H1 (cell line): ENCODE results near the gene POU2F1. TPM values are rescaled to one million over a fixed set of nuclear protein-coding genes. Genes with fewer than 3 reads are reported as not detected.

Experiments used
- ASH2L ChIP-seq: fragments of 200-600, 300-600 bp; sonication (generic); IDR thresholded peaks from one replicate; pipeline ENCODE4 v1.7.1; 2017; ENCODE audit warnings: low read length
- CHD1 ChIP-seq: IDR thresholded peaks from 2 replicates; pipeline ENCODE4 v1.6.1; 2012; ENCODE audit warnings: low read depth, low read length, improper control_type of control experiment
- CTBP2 ChIP-seq: IDR thresholded peaks from 2 replicates; pipeline ENCODE4 v1.7.0; 2011; ENCODE audit warnings: borderline replicate concordance, mild to moderate bottlenecking, moderate library complexity, mixed read lengths, low read length; ENCODE audit not compliant: insufficient read depth, insufficient read length
- KDM5A ChIP-seq: fragments of 200-600 bp; IDR thresholded peaks from 2 replicates; pipeline ENCODE4 v1.7.1; 2012; ENCODE audit warnings: mild to moderate bottlenecking, low read length, inconsistent platforms, mixed read lengths
- NRF1 ChIP-seq: IDR thresholded peaks from 2 replicates; pipeline ENCODE4 v1.6.1; 2011; ENCODE audit warnings: mild to moderate bottlenecking, low read depth, low read length, improper control_type of control experiment
- PHF8 ChIP-seq: fragments of 200-600 bp; sonication (generic); conservative IDR thresholded peaks from 2 replicates; pipeline ENCODE4 v1.7.1; 2012; ENCODE audit warnings: low read depth, mild to moderate bottlenecking, inconsistent platforms, low read length, moderate library complexity
- POU5F1 ChIP-seq: IDR thresholded peaks from 2 replicates; pipeline ENCODE4 v1.6.1; 2011; ENCODE audit warnings: low read depth, mild to moderate bottlenecking, low read length, moderate library complexity
- RBBP5 ChIP-seq: IDR thresholded peaks from 2 replicates; pipeline ENCODE4 v1.7.1; 2012; ENCODE audit warnings: low read depth, mild to moderate bottlenecking, inconsistent platforms, low read length, moderate library complexity, borderline replicate concordance
- SIRT6 ChIP-seq: IDR thresholded peaks from one replicate; pipeline ENCODE4 v1.7.1; 2012; ENCODE audit warnings: low read length, inconsistent platforms
- SP1 ChIP-seq: IDR thresholded peaks from 2 replicates; pipeline ENCODE4 v1.6.1; 2011; ENCODE audit warnings: low read depth, low read length
- SP4 ChIP-seq: IDR thresholded peaks from 2 replicates; pipeline ENCODE4 v1.6.1; 2012; ENCODE audit warnings: low read length, inconsistent platforms
- TCF12 ChIP-seq: IDR thresholded peaks from 2 replicates; pipeline ENCODE4 v1.6.1; 2011; ENCODE audit warnings: low read depth, mild to moderate bottlenecking, low read length
- USF2 ChIP-seq: IDR thresholded peaks from 2 replicates; pipeline ENCODE4 v1.6.1; 2011; ENCODE audit warnings: low read length, improper control_type of control experiment
- polyA plus RNA-seq, 7 experiments: library from polyadenylated mRNA; depleted of rRNA in 3 of 7; stranded (reverse) in 5 of 7; unstranded in 2 of 7; fragments of >200 nt in 5 of 7; fragments of 200-250 nt in 2 of 7; gene quantifications; 1 replicate in 5 of 7; 2 replicates in 1 of 7; 4 replicates in 1 of 7; pipeline versions ENCODE4 v1.2.1 to v1.2.3, GENCODE V29; 2011 to 2013; ENCODE audit warnings: missing spikeins in 2 of 7, mixed read lengths in 2 of 7
- total RNA-seq: library from RNA; stranded (reverse); fragmentation: NEBNext Ultra II Directional; extraction: Animal tissue kit (Norgen Biotek cat#: 25700); gene quantifications from 2 replicates; pipeline ENCODE4 v1.2.1, GENCODE V29; 2021
- TF ChIP-seq, protein P1 (sequence below): IDR thresholded peaks from 2 replicates; pipeline ENCODE4 v1.6.1; 2012; ENCODE audit warnings: inconsistent platforms

Gene POU2F1
- total and polyA plus RNA-seq, 2 of the 8 experiments (the other 6 are each of a cell fraction or from before 2014, with no cell fraction given), result 37.0 to 57.2 TPM

DNA sequence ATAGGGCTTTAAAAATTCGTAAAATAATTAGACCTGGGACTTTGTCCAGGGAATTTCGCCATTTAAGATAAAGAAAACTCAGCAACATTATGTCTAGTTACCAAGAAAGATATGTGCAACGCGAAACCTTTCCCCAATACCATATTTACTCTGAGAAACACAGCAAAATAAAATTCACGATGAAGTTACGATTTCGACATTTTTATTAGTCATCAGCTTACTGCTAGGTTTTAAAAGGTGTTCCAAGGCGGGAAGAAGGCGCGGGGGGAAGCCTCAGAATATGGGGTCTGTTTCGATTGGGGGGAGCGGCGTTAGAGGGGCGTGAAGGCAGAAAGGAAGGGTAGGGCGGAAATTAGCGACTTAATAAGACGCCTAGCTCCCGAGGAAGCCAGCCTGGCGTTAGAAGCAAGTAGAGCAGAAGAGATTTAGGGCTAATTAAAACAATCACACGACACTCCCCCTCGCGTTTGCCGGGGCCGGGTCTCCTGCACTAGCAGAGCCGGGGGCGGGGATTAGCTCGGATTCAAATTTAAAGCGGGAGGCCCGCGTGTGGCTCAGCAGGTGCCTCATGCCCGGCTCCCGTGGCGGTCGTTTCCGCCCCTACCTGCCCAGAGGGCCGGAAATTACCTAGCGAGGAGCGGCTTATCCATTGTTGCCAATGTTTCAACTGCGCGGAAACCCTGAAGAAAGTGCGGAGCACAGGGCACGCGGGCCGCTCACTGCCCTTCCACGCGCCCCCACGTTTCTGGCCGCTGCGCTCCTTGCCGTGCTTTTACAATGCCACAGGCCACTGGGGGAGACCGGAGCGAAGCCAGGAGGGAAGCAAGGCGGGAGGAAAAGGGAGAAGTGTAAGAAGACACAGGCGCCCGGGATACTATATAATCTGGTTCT, 795 bp upstream of the POU2F1 start (continued):
- TF ChIP-seq USF2 (no peak), ASH2L (peak; percentile 93), CTBP2 (no peak), NRF1 (no peak), PHF8 (peak; percentile 88), CHD1 (peak; percentile 53; the same call in 1 of the 2 replicates), POU5F1 (no peak), SP4 (no peak; the same call in 1 of the 2 replicates), SIRT6 (no peak), SP1 (no peak), KDM5A (no peak), TCF12 (0 out of 2 replicates have a peak, but pooled peaks have one; percentile 9), RBBP5 (peak; percentile 85; the same call in 1 of the 2 replicates)
- TF ChIP-seq, protein P1, sequence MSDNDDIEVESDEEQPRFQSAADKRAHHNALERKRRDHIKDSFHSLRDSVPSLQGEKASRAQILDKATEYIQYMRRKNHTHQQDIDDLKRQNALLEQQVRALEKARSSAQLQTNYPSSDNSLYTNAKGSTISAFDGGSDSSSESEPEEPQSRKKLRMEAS, result peak; percentile 90
